ENCODE results near the gene TUBB.
"Not testable (repeated sequence)": the region's sequence is repeated elsewhere in the genome, so short reads cannot be mapped to it uniquely, and the experiment has no call there.

The TUBB gene

DNA sequence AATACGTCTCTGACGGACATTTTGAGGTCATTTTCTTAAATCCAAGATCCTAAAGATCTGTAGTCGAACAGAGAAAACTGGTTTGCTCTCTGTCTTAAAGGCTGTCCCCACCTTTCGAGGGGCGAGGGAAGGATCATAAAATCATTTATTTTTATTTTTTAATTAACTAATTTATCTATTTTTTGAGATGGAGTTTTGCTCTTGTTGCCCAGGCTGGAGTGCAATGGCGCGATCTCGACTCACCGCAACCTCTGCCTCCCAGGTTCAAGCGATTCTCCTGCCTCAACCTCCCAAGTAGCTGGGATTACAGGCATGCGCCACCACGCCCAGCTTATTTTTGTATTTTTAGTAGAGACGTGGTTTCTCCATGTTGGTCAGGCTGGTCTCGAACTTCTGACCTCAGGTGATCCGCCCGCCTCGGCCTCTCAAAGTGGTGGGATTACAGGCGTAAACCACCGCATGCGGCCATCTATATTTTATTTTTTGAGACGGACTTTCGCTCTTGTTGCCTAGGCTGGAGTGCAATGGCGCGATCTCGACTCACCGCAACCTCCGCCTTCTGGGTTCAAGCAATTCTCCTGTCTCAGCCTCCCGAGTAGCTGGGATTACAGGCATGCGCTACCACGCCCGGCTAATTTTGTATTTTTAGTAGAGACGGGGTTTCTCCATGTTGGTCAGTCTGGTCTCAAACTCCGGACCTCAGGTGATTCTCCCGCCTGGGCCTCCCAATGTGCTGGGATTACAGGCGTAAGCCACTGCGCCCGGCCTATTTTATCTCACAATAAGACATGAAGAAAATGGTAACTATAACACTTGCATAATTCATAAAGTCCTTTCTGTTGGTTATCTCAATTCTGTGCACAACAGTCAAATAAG is 2.1 kb upstream of the TUBB start:
- DNase-seq (ENCODE audit: low read depth, low spot score) = not testable (repeated sequence)

DNA sequence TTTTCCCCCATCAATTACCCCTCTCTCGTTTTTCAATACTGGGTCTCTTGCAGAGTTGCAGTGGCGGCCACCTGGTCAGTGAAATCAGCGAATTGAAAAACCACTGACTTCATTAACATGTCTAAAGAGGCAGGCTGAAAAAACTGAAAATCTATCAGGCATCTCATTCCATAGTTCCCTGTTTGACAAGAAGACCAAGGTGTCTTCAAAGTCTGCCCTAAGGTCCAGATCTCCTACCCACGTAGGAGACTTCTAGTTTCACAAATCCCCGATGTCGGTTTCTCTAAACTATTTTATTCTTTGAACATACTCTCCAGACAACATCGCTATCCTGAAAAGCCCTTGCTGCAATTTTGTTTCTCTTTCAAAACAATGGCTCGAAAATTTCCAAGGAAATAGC is 796 bp upstream of the TUBB start:
- DNase-seq (ENCODE audit: low read depth, low spot score) = no peak

DNA sequence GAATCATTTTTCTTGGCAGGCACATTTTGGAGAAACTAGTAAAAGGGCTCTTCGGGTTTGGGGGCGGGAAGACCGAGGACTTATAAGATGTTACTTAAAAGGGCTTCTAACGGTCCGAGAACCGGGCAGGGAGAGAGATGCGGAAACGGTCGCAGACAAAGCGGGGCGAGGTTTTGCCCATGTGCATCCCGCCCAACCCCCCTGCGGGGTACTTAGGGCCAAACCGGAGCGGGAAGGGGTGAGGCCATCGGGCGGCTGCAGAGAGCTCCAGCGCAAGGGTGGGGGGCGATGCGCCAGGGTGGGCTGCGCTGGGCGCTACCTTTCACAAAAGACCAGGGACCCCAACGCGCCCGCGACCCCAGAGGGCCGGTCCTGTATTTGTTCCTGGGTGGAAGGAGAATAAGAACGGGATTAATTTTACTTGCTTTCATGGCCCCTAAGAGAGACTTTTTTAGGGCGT is 616 bp downstream of the TUBB start:
- DNase-seq (ENCODE audit: low read depth, low spot score) = no peak

DNA sequence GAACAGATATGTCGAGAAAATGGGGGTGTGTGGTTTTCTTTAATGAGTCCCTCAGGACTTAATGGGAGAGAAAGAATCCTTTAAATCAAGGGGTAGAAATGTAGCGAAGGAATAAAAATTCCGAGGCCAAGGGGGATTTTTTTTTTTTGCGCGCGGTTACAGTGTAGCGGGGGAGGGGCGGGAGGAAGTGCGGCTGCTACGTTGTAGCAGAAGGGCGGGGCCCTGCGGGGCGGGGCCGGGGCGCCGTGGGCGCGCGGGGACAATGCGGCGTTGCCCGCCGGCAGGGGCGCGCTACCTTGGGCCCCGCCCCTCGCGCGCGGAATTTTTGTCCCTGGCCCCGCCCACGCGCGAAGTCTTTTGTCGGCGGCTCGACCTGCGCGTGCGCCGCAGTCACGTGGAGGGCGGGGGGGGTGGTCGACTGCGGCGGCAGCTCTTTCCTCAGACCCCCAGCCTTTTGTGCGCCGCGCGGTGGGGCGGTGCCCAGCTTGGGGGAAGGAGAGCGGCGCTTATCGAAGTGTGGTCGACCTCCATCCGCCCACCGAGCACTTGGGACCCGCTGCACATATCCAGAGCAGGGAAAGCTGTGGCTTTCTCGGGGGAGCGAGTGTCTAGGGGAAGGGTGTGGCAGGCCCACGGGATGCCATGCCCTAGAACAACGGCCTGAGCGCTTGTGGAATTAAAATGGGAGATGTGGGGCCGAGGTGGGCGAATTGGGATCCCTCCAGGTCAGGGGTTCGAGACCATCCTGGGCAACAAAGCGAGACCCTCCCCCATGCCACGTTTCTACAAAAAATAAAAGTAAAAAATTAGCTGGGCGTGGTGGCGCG is 1.3 kb downstream of the TUBB start:
- no peak for DNase-seq (ENCODE audit: low read depth, low spot score)

DNA sequence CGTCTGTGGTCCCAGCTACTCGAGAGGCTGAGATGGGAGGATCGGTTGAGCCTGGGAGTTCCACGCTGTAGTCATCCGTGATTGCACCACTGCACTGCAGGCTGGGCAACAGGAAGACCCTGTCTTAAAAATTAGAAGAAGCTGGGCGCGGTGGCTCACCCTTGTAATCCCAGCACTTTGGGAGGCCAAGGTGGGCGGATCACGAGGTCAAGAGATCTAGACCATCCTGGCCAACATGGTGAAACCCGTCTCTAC is 1.8 kb downstream of the TUBB start:
- DNase-seq (ENCODE audit: low read depth, low spot score) = not testable (repeated sequence)

DNA sequence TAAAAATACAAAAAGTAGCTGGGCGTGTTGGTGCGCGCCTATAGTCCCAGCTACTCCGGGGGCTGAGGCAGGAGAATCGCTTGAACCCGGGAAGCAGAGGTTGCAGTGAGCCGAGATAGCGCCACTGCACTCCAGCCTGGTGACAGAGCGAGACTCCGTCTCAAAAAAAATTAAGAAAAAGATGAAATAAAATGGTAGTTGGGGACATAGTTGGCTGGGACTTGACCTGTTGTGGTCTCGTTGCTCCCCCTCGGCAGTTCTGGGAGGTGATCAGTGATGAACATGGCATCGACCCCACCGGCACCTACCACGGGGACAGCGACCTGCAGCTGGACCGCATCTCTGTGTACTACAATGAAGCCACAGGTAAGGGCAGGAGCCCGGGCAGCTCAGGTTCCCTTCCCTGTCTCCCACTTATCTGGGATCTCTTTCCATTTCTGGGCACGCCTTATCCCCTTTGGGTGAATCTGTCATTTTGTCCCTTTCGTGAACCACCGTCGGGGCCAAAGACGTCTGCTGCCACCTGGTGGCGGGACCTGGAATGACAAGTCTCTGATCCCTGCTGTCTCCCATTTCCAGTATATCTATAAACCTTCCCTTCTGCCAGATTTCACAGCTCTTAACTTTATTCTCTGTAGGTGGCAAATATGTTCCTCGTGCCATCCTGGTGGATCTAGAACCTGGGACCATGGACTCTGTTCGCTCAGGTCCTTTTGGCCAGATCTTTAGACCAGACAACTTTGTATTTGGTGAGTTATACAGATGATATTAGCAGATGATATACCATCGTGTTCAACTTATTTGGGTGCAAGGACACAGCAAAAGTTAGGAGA is 2.3 kb downstream of the TUBB start:
- no peak for DNase-seq (ENCODE audit: low read depth, low spot score)

DNA sequence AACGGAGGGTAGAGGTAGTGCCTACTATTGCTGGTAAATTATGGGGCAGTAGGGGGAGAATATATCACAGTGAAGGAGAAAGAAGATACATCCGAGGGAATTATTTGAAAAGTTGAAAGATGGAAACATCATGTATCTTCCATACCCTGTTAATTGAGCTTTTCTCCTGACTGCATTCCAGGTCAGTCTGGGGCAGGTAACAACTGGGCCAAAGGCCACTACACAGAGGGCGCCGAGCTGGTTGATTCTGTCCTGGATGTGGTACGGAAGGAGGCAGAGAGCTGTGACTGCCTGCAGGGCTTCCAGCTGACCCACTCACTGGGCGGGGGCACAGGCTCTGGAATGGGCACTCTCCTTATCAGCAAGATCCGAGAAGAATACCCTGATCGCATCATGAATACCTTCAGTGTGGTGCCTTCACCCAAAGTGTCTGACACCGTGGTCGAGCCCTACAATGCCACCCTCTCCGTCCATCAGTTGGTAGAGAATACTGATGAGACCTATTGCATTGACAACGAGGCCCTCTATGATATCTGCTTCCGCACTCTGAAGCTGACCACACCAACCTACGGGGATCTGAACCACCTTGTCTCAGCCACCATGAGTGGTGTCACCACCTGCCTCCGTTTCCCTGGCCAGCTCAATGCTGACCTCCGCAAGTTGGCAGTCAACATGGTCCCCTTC is 3.1 kb downstream of the TUBB start:
- not testable (repeated sequence) for DNase-seq (ENCODE audit: low read depth, low spot score)

DNA sequence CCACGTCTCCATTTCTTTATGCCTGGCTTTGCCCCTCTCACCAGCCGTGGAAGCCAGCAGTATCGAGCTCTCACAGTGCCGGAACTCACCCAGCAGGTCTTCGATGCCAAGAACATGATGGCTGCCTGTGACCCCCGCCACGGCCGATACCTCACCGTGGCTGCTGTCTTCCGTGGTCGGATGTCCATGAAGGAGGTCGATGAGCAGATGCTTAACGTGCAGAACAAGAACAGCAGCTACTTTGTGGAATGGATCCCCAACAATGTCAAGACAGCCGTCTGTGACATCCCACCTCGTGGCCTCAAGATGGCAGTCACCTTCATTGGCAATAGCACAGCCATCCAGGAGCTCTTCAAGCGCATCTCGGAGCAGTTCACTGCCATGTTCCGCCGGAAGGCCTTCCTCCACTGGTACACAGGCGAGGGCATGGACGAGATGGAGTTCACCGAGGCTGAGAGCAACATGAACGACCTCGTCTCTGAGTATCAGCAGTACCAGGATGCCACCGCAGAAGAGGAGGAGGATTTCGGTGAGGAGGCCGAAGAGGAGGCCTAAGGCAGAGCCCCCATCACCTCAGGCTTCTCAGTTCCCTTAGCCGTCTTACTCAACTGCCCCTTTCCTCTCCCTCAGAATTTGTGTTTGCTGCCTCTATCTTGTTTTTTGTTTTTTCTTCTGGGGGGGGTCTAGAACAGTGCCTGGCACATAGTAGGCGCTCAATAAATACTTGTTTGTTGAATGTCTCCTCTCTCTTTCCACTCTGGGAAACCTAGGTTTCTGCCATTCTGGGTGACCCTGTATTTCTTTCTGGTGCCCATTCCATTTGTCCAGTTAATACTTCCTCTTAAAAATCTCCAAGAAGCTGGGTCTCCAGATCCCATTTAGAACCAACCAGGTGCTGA is 3.9 kb downstream of the TUBB start:
- not testable (repeated sequence) for DNase-seq (ENCODE audit: low read depth, low spot score)

DNA sequence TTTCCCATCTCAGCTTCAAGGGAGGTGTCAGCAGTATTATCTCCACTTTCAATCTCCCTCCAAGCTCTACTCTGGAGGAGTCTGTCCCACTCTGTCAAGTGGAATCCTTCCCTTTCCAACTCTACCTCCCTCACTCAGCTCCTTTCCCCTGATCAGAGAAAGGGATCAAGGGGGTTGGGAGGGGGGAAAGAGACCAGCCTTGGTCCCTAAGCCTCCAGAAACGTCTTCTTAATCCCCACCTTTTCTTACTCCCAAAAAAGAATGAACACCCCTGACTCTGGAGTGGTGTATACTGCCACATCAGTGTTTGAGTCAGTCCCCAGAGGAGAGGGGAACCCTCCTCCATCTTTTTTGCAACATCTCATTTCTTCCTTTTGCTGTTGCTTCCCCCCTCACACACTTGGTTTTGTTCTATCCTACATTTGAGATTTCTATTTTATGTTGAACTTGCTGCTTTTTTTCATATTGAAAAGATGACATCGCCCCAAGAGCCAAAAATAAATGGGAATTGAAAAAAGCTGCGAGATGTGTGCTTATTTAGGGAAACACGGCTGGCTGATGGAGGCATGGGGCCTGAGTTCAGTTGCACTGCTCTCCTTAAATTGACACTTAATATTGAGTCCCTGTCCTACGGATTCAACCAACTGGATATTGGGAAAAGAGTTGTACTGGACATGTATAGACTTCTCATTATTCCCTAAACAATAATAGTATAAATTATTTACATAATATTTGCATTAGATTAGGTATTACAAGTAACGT is 4.9 kb downstream of the TUBB start:
- no peak for DNase-seq (ENCODE audit: low read depth, low spot score)

DNA sequence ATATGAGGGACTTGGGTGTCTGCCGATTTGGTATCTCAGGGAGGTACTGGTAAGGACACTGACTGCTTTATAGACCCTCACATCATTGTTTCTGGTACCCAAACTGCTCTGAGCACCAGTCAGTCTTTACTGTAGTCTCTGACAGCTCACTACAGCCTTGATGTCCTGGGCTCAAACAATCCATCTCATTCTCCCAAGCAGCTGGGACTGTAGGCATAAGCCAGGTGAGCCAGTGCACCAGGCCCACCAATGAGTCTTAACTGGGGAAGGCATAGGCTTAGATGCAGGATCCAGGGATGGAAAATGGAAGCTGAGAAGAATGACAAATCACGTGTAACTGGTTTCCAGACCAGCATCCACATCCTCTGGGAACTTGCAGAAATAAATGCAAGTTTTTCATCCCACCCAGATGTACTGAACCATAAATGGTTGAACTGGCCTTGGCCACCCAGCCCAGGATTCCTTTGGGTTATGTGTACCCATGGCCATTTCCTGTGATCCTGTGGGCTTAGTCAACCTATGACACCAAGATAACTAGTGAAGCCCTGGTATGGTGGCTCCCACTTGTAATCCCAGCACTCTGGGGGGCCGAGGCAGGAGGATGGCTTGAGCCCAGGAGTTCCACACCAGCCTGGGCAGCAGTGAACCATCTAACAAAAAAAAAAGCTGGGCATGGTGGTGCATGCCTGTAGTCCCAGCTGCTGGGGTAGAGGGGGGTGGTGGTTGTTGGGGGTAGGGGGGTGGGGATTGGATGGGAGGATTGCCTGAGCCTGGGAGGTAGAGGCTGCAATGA is 5.8 kb downstream of the TUBB start:
- DNase-seq (ENCODE audit: low read depth, low spot score) = no peak

DNA sequence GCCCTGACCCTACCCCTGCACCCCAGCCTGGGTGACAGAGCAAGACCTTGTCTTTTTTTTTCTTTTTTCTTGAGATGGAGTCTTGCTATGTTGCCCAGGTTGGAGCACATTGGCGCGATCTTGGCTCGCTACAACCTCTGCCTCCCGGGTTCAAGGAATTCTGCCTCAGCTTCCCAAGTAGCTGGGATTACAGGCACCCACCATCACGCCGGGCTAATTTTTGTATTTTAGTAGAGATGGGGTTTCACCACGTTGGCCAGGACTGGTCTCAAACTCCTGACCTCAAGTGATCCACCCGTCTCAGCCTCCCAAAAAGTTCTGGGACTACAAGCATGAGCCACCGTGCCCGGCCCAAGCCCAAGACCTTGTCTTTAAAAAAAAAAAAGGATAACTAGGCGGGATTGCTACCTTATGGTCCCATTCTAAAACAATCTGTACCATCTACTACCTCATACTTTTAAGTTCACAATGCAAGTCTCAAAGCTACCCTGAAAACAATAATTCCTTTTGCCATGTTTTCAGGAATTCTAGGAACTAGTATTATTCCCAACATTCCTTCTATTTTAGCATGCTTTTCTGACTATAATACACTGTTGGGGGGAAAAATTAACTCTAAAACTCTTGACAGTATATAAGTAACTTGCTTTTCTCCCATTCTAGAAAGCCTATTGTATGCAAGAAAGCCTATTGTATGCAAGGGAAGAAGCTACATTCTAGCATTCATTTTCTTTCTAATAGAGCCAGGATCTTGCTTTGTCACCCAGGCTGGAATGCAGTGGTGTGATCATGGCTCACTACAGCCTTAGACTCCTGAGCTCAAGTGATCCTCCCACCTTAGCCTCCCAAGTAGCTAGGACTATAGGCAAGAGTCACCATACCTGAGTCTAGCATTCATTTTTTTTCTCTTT is 6.6 kb downstream of the TUBB start:
- DNase-seq (ENCODE audit: low read depth, low spot score) = no peak

DNA sequence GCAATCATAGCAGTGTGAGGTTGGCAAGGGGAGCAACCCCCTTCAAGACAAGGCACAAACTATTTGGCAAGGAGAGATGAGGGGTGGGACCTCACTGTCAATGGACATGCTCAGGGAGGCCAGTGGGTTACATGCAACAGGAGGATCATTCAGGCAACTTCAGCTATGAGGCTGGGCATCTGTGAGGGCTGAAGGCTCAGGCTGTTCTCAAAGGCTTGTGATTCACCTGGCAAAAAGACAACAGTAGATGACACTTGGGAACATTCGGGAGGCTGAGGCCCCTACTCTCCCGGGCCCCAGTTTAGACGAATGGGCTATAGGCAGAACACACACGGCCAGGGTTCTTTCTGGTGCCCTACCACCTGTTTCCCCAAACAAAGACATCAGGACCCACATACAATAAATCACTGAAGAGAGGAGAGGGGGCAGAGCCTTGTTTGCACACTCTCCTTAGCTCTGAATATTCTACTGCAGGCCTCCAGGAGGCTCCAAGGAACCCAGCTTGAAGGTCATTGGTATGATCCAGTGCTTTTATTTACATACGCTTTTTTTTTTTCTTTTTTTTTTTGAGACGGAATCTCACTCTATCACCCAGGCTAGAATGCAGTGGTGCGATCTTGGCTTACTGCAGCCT is 7.9 kb downstream of the TUBB start:
- DNase-seq (ENCODE audit: low read depth, low spot score) = no peak

DNA sequence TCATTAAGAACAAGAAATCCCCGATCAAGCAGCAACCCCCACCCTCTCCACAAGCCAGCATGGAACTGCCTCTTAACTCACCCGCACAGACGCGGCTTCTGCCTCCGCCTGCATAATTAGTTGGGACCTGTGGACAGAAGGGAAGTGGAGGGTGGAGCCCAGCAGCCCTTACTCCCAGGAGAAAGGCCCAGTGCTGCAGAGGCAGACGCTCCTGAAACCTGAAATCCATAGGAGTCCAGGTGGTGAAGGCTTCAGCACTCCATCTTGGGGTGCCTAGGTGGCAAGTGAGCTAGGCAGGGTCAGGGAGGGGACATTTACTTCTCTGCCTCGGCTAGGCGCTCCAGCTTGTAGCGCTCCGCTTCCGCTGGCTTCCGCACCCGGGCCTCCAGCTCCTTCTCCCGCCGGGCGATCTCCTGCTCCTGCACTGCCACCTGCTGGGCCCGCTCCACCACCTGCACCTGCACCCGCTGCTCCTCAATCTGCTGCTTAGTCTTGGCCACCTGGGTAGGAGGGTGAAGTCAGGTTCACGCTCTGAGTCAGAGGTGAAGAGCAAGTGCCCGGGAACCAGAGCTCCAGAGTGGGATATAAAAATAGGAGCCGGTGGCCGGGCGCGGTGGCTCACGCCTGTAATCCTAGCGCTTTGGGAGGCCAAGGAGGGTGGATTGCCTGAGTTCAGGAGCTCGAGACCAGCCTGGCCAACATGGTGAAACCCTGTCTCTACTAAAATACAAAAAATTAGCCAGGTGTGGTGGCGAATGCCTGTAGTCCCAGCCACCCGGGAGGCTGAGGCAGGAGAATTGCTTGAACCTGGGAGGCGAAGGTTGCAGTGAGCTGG is 10.7 kb downstream of the TUBB start:
- DNase-seq (ENCODE audit: low read depth, low spot score) = no peak

DNA sequence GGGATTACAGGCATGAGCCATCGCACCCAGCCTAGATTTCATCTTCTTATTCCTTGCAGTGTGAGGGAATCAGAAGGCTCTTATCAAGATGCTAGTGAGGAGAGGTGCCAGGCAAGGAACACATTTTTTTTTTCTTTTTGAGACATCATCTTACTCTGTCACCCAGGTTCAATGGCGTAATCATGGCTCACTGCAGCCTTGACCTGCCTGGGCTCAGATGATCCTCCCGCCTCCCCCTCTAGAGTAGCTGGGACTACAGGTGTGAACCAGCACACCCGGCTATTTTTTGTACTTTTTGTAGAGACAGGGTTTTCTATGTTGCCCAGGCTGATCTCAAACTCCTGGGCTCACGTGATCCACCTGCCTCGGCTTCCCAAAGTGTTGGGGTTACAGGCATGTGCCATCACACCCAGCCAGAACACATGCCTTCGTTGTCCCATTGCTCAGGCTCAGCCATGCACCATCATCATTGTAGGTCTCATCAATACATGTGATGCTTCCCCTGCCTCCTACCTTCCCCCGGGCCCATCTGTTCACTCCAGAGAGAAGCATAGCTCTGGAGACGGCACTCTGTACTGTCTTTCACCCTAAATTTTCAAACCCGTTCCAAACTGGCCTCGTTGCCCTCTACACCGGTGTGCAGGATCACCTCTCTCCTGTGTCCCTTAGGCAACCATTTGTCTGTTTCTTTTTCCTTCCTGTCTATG is 12.2 kb downstream of the TUBB start:
- no peak for DNase-seq (ENCODE audit: low read depth, low spot score)

DNA sequence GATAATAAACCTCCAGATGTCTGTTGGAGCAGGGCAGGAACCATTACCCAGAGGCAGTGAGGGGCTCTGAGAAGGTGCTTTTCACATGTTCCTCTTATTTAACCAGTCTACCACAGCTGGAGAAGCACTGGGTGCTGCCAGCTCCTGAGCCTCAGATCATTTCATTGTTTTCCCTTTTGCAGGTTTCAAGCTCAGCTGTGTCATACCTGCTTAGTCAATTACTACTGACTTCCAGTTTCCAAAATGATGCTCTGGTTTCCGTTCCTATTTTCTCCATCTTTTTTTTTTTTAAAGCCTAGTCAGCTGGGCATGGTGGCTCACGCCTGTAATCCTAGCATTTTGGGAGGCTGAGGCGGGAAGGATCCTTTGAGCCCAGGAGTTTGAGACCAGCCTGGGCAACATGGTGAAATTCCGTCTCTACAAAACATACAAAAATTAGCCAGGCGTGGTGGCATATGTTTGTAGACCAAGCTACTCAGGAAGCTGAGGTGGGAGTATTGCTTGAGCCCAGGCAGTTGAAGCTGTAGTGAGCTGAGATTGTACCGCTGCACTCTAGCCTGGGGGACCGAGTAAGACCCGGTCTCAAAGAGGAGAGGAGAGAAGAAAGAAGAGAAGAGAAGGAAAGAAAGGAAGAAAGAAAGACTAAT is 15.6 kb downstream of the TUBB start:
- no peak for DNase-seq (ENCODE audit: low read depth, low spot score)

Measured in iPS DF 19.7 (cell line).